CMK (cell line): ENCODE results near the gene GOLGA2.
"Not testable (repeated sequence)": the region's sequence is repeated elsewhere in the genome, so short reads cannot be mapped to it uniquely, and the experiment has no call there.

Source experiments
- DNase-seq: peaks from one replicate; pipeline ENCODE4 v3.0.0-alpha.2; 2010; ENCODE audit warnings: low read depth

GOLGA2 gene

DNA sequence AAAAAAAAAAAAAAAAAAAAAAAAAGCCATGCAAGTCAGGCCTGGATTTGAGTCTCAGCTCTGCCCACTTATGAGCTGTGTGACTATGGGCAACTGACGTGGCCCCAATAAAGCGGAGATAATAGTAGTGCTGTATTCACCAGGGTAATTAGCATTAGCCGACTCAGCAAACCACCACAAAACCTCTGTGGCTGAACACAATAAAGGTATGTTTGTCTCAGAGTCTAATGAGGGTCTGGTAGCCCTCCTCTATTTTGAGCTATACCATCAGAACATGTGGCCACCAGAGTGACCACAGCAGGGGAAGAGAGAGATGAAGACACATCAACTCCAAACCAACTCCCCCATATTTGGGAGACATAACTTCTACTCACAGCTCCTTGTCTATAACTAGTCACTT is 16.2 kb upstream of the GOLGA2 start:
- no peak for DNase-seq

DNA sequence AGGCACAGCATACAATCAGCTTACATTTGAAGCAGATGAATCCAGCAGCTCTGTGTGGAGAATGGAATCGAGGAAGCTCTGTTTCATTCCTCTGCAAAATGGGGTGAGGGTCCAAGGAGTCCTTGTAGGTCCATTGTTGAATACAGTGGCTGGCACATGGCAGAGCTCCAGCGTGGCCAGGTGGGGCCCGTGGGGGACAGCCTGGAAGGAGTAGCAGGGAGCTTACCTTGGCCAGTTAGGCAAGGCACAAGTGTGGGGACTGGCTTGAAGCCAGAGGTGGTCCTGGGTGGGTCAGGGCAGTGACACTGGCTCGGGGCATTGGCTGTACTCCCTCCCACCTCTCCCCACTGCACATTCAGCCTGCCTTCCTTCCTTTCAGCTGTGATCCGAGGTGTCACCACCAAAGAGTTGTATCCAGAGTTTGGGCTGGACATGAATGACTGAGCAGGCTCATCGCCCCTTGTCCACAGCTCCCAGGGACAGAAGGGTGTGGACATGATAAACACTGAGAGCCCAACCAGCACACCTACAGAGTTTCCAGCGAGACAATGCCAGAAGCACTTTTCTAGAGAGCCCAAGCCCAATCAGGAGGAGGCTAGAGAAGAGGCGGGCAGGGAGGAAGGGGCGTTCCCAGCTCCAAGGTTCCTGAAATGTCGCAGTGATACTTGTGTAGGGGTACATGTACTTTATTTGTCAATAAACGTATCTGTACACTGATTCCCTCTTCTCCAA is 12.6 kb upstream of the GOLGA2 start:
- no peak for DNase-seq

DNA sequence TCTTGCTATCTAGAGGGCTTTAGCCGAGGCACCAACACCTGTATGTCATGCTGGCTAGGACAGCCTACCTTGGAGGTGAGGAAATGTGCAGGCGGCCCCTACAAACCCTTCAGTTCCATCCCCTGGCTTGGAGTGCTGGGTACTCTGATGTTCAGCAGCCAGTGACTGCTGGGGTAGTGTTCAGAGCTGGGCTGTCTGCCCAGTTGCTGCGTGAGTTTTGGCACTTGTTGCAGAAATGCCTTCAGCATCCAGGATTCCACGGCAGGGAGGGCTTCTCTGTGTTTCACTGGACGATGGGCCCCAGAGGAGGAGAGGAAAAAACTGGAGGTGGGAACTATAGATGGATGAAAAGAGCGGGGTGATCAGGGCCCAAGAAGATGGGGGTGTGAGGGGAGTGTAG is 10.6 kb upstream of the GOLGA2 start:
- no peak for DNase-seq

DNA sequence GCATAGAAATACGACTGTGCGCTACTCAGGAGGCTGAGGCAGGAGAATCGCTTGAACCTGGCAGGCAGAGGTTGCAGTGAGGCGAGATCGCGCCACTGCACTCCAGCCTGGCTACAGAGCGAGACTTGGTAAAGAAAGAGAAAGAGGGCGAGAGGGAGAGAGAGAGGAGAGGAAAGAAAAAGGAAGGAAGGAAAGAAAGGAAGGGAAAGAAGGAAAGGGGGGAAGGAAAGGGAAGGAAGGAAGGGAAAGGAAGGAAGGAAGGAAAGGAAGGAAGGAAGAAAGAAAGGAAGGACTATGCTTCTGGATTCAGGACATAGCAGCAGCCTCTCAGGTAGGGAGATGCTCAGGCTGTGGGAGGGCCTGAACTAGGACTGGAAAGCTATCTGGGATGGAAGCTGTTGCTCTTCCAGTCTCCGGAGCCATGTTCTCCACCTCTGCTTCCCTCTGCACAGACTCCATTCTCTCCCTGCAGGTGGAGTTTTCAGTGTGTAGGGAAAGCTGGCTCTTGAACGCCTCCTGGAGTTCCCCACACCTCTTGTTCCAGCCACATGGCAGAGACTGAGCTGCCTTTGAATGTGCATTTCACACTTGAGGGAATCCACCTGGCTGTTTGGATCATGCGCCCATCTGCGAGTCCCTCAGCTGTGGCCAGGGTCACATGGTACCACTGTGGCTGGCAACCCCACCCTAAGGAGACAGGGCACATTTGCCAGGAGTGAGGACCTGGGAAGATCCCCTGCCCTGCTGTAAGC is 9.4 kb upstream of the GOLGA2 start:
- no peak for DNase-seq

DNA sequence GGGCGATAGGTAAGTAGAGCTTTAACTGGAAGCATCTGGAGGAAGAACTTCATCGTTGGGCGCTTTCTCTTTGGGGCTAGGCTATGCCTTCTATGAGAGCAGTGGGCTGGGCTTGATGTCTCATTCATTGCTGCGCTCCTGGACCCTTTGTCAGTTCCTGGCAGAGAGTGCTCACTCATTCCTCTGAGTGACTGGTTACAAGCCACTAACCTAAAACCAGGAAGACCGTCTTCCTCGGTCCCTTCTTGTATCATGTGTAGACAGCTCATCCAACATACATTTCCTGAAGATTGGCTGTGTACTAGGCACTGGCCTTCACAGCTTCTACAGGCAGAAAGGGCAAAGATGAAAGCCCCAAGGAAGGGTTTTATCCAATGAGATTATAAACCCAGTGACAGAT is 6.7 kb upstream of the GOLGA2 start:
- no peak for DNase-seq

DNA sequence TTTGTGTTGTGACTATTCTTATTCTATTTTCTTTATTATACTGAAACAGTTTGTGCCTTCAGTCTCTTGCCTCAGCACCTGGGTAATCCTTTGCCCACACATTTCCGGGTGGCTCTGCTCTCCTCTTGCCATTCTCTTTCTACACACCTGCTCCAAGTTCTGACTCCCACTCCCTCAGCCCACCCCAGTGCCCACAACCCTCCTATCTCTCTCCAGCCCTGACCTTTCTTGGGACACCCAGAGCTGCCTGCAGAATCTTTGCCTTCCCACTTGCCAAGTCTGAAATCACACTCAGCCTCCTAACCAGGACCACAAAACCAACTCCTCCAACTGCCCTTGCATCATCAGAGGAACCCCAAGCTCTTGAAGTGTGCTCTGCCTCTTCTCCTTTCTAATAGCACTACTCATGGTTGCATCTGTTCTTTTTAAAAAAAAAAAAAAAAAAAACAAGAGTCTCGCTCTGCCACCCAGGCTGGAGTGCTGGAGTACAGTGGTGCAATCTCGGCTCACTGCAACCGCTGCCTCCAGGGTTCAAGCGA is 4.3 kb upstream of the GOLGA2 start:
- no peak for DNase-seq

DNA sequence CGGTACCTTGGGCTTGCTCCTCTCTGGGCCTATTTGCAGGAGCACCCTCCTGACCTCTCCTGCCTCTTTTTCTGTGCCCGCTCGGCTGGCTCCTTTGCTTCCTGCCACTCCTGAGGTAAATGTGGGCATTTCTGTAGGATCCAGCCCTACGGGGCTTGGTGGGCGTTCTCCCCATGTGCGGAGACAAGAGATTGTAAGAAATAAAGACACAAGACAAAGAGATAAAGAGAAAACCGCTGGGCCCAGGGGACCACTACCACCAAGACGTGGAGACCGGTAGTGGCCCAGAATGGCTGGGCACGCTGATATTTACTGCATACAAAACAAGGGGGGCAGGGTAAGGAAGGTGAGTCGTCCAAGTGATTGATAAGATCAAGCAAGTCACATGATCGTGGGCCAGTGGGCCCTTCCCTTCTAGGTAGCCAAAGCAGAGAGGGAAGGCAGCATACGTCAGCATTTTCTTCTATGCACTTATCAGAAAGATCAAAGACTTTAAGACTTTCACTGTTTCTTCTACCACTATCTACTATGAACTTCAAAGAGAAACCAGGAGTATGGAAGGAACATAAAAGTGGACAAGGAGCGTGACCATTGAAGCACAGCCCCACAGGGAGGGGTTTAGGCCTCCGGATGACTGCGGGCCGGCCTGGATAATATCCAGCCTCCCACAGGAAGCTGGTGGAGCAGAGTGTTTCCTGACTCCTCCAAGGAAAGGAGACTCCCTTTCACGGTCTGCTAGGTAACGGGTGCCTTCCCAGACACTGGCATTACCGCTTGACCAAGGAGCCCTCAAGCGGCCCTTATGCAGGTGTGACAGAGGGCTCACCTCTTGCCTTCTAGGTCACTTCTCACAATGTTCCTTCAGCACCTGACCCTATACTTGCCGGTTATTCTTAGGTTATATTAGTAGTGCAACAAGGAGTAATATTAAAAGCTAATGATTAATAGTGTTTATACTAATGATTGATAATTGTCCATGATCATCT is 3.6 kb upstream of the GOLGA2 start:
- not testable (repeated sequence) for DNase-seq

DNA sequence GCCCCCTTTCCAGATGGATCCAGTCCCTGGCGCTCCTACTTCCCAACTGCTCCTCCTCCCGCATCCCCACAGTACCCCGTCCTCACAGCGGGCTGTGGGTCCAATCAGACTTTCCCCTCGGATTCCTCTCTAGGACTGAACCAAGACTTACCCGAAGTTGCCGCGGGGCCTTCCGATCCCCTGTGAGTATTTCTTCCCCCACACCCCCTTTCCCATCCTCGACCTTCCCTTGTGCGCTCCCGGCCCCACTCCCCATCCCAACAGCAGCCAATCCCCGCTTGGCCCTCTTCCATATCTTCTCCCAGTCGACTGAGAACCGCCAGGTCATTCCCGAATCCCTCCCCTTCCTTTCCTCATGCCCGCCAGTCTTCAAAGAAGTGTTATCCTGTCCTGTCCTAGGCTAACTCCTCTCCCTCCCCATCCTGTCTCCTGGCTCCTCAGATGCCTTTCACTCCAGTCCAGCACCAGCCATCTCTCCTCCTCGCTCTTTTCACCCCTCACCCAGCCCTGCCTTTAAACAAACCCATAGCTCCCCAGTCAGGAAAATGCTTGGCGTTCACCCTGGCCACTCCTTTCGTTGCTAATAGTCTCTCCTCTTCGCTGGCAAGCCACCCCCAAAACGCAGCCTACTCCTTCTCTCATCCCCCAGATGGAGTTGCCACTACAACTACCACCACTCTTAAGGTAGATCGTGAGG is 915 bp upstream of the GOLGA2 start:
- DNase-seq: no peak

DNA sequence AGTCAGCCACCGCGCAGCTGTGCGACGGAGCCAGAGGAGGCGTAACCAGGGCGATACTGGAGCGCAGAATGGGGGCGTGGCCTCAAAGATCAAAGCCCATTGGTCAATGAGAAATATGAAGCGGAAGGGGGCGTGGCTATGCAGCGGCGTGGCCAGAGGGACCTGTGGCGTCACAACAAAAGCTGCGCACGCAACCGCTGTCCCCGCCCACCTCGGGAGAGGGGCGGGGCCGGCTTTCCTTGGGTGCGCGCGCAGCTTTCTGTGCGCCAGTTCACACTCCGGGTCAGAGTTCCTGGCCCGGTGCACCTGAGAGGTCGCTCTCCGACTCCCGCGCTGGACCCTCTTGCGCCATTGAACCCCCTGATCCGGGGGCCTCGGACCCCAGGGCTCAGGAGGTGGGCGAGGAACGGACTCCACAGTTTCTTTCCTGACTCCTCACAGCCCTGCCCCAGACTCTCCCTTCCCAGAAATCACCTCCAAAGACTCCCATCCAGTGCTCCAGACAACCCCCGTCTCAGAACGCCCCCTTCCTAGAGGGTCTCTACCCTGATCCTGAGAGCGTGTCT is 284 bp upstream of the GOLGA2 start, which contains the start of gene SWI5:
SWI5 (plus strand) TSS at position 269 of the 566 bp plus-strand sequence.
- DNase-seq: peak; percentile 98

DNA sequence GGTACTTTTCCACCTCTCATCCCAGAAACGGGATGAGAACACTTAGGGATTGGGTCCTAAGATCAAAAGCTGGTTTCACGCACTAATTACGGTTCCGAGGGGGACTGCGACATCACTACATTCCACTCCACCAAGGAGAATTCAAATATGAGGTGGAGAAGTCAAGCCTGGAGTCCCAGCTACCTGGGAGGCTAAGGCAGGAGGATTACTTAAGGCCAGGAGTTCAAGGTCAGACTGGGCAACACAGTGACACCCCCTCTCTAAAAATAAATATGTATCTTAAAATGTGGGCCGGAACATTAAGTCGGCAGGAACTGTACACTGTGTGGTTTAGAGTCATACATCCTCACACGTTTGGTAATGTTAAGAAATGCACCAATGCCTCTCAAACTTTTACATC is 1.6 kb downstream of the GOLGA2 start:
- no peak for DNase-seq

DNA sequence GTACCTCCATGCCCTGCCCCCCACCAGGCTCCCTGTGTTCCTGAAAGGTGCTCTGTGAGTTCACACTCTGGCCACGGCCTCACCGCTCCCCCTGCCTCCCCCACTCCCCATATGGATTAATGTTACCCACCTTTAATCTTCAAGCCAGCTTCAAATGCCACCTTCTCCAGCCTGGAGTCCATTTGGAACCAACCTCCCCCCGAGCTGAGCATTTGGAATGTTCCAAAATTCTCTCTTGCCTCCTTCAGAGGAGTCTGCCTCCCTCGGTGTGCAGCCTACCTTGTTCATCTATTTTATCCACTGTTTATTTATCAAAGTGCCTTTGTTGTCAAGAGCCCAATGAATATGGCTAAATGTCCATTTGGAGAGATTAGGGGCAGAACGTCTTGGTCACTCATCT is 4.3 kb downstream of the GOLGA2 start:
- DNase-seq: no peak

DNA sequence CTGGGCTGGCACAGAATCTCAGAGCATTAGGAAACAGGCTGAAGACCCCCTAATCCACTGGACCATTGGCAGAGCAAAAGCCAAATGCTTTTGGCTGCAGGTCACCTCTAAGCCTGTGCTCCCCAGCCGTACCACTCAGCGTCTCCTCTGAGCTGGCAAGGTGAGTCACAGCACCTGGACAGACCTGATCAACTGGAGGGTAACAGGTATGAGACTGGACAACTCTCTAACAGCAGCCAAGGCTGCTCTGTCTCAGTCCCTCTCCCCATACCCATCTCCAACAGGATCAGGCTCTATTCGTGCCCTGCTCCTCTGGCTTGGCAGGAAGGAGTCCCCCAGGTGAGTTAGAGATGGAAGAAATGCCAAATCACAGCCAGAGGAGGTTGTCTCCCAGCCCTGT is 4.7 kb downstream of the GOLGA2 start:
- DNase-seq: no peak

DNA sequence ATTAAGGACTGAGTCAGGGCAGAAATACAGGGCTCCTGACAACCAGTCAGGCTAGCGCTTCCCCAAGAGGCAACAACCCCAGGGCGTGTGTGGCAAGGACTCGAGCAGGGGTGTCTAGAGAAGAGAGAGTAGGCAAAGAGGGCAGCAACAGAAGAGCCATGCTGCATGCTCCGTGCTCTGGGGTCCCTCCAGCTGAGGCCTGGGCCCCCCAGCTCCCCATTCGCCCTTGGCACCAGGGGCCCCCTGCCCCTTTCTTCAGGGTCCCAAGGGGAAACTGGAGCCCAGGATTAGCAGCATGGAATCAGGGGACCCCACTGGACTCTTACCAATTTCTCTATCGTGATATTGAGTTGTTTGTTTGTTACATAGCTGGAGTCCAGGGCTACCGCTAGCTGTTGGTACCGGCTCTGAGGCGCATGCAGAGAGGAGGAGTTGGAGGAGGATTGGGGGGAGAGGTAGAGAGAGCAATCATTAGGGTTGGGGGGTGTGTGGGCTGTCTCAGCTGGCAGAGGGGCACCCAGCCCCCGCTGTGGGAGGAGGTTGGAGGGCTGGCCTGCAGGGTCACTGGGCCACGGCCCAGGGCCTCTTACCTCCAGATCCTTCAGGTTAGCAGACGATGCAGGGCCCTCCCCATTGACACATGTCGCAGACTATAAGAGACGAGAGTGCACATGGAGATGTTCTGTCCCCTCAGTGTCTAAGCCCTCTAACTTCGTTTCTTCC is 8.8 kb downstream of the GOLGA2 start:
- DNase-seq: no peak

DNA sequence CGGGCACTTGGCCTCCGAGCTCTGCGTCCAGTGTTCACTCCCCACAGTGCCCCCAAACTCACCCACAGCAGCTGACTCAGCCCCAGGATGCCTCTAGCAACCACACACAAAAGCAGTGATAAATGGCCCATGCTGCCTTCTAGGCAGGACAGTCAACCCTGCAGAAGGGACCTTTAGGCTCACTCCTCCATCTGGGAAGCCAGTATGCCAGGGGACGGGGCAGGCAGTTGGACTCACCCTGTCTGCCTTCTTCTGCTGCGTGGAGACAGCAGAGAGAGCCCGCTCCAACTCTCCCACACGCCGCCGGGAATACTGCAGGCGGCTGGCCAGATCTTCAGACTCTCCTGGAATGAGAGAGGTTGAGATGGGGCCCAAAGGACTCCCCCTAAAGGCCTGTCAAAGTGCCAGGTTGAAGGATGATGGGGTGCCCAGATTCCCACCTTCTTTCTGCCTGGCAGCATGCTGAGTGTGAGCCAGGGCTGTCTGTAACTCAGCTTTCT is 10.4 kb downstream of the GOLGA2 start:
- DNase-seq: no peak

DNA sequence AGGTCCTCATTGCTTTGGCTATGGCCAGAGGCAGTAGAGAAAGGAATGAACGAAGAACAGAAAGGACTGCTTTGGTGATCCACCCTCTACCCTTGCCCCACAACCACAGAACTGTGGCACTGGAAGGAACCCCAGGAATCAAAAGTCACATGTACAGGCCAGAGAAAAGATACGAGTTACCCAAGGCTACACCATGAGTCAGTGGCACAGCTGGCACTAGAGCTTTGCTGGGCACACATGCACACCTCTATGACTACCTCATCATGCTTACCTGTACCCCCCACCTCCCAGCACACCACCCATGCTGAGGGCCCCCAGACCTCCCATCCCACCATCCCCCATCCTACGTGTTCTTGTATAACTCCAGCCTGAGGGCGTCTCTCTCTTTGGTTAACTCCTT is 13.1 kb downstream of the GOLGA2 start:
- no peak for DNase-seq

DNA sequence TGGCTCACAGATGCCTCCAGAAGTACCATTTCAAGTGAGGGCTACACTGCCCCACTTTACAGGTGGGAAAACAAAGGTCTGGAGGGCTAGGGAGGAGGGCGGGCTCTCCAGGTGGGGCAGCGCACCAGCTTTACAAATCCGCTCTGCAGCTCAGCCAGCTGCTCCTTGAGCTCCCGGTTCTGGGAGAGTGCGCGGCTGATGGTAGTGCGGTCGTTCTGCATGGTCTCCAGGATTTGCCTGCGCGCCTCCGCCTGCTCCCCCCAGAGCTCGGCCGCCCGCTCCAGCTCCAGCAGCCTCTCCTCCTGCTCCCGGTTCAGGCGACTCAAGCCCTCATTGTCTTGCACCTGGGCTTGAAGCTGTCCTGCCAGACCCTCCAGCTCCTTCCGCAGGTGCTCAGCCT is 15.5 kb downstream of the GOLGA2 start:
- no peak for DNase-seq

DNA sequence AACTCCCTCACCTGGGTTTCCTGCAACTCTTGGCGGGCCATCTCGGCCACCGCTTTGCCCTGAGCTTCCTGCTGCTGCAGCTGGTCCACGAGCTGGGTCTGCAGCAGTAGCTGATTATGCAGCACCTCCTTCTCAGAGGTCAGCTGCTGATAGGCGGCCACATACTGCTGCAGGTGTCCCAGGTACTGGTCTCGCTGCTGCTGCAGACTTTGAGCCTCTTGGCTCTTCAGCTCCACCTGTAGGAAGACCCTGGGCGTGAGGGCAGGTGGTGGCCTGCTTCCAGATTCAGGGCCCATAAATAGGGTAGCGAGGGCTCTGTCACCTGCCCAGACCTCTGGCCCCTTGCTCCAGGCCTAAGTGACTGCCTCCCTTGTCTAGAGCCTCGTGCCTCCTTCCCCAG is 16.7 kb downstream of the GOLGA2 start:
- no peak for DNase-seq

DNA sequence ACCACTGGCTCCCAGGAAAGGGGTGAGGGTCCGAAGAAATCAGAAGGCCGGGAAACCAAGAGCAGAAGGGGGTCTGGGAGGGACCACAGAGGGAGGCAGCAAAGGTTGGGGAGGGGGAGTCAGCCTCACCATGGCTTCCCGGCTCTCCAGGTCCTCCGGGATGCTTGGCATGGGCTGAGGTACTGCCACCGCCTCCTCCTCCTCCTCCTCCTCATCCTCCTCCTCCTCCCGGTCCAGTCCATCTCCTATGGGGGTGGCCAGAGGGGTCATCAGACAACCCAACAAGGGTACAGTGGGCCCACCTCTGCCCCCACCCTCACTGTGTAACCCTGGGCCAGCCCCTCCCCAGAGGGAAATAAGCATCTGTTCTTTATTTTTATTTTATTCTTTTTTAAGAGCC is 17.5 kb downstream of the GOLGA2 start:
- no peak for DNase-seq

DNA sequence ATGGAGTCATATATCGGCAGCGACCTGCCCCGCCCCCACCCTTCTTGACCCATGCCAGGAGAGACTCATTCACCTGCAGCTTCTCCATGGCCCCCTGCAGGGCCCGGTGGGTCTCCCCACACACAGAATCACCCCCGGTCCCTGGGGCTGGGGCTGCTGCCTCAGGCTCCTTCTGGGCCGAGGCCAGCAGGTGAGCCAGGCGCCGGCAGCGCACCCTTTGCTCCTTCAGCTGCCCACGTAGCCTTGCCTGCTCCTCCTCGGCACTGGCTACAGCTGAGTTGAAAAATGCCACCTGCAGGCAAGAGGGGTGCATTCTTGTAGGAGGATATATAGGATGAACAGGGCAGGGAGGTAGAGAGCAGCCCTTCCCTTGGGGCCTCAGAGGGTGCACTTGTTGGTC is 17.9 kb downstream of the GOLGA2 start:
- DNase-seq: no peak

DNA sequence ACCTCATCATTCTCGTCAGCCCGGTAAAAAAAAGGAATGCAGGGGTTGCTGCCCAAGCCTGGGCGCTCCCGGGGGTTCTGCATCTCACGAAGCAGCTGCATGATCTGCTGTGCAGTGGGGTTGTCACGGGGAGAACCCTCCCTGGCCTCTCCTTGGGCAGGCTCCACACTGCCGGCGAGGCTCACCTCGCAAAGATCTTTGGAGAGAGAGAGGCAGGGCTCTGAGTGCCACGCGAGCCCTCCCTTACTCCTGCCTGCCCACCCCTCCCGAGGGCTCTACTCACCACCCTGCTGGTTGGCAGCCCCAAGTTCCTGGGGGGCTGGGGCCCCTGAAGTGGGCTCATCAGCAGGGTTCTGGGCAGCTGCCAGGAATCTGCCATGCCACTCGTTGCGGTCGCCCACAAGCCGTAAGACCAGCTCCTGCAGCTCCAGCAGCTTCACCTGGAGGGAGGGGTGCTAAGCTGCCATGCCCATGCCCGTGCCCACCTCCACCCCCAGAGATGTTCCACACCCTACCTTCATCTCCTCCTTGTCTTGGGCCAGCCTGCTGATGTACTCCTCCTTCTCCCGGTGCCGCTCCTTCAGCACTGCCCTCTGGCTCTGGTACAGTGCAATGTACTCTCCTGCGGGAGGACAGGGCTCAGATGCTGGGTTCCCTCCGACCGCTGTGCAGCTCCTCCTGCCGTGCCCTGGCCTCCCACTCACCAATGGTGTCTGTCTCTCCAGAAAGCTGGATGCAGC is 18.6 kb downstream of the GOLGA2 start:
- no peak for DNase-seq
